Measurements from ENCODE around the gene PTPRR. TPM values are rescaled to one million over a fixed set of nuclear protein-coding genes. Genes with fewer than 3 reads are reported as not detected.

Gene PTPRR
- total and polyA plus RNA-seq, 2 of the 4 experiments (the other 2 are of a cell fraction) = 0.18 to 0.21 TPM

DNA sequence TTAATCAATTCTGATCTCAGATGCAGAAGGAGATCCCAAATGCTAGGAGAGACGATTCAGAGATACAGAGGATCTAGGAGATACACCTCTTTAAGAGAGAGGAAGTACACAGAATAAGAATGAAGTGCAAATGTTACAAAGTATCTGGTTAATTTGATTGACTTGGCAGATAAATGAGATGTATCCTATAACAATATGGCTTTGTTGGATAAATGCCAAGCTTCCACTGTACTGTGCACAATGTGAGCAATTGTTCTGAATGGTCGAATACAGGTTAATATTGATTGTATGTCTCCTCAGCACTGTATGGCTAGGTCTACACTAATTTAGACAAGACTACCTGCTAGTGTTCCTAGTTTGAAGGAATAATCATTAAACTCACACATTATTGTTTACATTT is 163.7 kb downstream of the PTPRR start:
- no peak overlapping the region for H2BK20ac ChIP-seq (ENCODE audit: low read depth, low read length)
- no peaks in the 10 kb centered on the region for H3K9me1 ChIP-seq (ENCODE audit: insufficient read depth, low read length)
- intact Hi-C loops (cut with micrococcal nuclease) = no loop called here
- TF ChIP-seq POLR2A (IDR thresholded peaks at IDR 0.05; ENCODE audit: low read depth, low read length) (no peak), CEBPB (IDR thresholded peaks at IDR 0.05; ENCODE audit: low read depth, low read length) (no peak), RAD21 (IDR thresholded peaks at IDR 0.05; ENCODE audit: low read length) (no peak), SMC3 (IDR thresholded peaks at IDR 0.05; ENCODE audit: low read depth, low read length) (no peak), MAZ (IDR thresholded peaks at IDR 0.05; ENCODE audit: borderline replicate concordance, low read depth, low read length) (no peak), RCOR1 (IDR thresholded peaks at IDR 0.05; ENCODE audit: insufficient replicate concordance, low read length) (no peak), NFE2L2 (IDR thresholded peaks at IDR 0.05; ENCODE audit: low read depth, low read length) (no peak), BHLHE40 (IDR thresholded peaks at IDR 0.05; ENCODE audit: low read depth, low read length) (no peak), MXI1 (IDR thresholded peaks at IDR 0.05; ENCODE audit: borderline replicate concordance, low read depth, low read length) (no peak), CHD1 (IDR thresholded peaks at IDR 0.05; ENCODE audit: low read depth, low read length) (no peak)
- TF ChIP-seq, protein P1, sequence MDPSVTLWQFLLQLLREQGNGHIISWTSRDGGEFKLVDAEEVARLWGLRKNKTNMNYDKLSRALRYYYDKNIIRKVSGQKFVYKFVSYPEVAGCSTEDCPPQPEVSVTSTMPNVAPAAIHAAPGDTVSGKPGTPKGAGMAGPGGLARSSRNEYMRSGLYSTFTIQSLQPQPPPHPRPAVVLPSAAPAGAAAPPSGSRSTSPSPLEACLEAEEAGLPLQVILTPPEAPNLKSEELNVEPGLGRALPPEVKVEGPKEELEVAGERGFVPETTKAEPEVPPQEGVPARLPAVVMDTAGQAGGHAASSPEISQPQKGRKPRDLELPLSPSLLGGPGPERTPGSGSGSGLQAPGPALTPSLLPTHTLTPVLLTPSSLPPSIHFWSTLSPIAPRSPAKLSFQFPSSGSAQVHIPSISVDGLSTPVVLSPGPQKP (IDR thresholded peaks at IDR 0.05; ENCODE audit: borderline replicate concordance, low read depth, low read length) = no peak
- TF ChIP-seq, protein P2, sequence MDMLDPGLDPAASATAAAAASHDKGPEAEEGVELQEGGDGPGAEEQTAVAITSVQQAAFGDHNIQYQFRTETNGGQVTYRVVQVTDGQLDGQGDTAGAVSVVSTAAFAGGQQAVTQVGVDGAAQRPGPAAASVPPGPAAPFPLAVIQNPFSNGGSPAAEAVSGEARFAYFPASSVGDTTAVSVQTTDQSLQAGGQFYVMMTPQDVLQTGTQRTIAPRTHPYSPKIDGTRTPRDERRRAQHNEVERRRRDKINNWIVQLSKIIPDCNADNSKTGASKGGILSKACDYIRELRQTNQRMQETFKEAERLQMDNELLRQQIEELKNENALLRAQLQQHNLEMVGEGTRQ (IDR thresholded peaks at IDR 0.05; ENCODE audit: low read depth, low read length) = no peak
- TF ChIP-seq, protein P3, sequence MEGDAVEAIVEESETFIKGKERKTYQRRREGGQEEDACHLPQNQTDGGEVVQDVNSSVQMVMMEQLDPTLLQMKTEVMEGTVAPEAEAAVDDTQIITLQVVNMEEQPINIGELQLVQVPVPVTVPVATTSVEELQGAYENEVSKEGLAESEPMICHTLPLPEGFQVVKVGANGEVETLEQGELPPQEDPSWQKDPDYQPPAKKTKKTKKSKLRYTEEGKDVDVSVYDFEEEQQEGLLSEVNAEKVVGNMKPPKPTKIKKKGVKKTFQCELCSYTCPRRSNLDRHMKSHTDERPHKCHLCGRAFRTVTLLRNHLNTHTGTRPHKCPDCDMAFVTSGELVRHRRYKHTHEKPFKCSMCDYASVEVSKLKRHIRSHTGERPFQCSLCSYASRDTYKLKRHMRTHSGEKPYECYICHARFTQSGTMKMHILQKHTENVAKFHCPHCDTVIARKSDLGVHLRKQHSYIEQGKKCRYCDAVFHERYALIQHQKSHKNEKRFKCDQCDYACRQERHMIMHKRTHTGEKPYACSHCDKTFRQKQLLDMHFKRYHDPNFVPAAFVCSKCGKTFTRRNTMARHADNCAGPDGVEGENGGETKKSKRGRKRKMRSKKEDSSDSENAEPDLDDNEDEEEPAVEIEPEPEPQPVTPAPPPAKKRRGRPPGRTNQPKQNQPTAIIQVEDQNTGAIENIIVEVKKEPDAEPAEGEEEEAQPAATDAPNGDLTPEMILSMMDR (conservative IDR thresholded peaks at IDR 0.05; ENCODE audit: low read depth, low read length) = no peak
- H3K23ac ChIP-seq (ENCODE audit: low read depth, low read length) = no peak overlapping the region
- H2BK15ac ChIP-seq (ENCODE audit: low read depth, low read length) = no peak overlapping the region
- no peak overlapping the region for H2AK5ac ChIP-seq (ENCODE audit: low read depth, low read length)
- WGBS, 2 experiments (ENCODE audit: extremely low coverage in 2 of 2, insufficient read length in 1 of 2) = no CpG with 5 or more reads among the region's 2 CpGs
- H4K8ac ChIP-seq (ENCODE audit: low read depth in 2 of 2, low read length in 2 of 2) = no peak overlapping the region
- H2BK120ac ChIP-seq (ENCODE audit: low read depth, low read length) = no peak overlapping the region
- BruUV-seq (replicated peaks) = no TSS peak
- DNase-seq (no peak), ATAC-seq (ENCODE audit: low read depth) (no peak)
- no peak overlapping the region for H2AFZ ChIP-seq (replicated peaks; ENCODE audit: low read length, poor library complexity)
- in situ Hi-C loops (cut with MboI; ENCODE audit: low sequenced_read_pairs) = no loop called here
- H2AK9ac ChIP-seq (replicated peaks; ENCODE audit: low read depth, low read length, poor library complexity) = no peak overlapping the region
- H3K36me3 ChIP-seq (ENCODE audit: control insufficient read depth, insufficient read depth, low read length) = no peaks in the 10 kb centered on the region
- H3K79me1 ChIP-seq (ENCODE audit: low read depth in 1 of 2, low read length in 2 of 2) = no peaks in the 10 kb centered on the region
- H3K9ac ChIP-seq (ENCODE audit: low read depth, low read length) = no peak overlapping the region
- no peak overlapping the region for H3K56ac ChIP-seq (ENCODE audit: extremely low read depth, insufficient read depth, low read length)
- CTCF ChIA-PET = interaction anchor here (0.8 kb wide), 1 partner anchor 11 kb away, joined by 4 read pairs; no protein-coding TSS in a partner anchor
- H3K9me3 ChIP-seq (ENCODE audit: control insufficient read depth, insufficient read depth, low read length) = no peaks in the 10 kb centered on the region
- H4K91ac ChIP-seq (ENCODE audit: insufficient read depth, low read depth, low read length) = no peak overlapping the region
- dilution Hi-C loops (cut with HindIII; ENCODE audit: low sequenced_read_pairs, unreplicated experiment) = no loop called here
- no peak overlapping the region for H3K14ac ChIP-seq (replicated peaks; ENCODE audit: low read depth, low read length)
- H3K4ac ChIP-seq (ENCODE audit: low read depth, low read length) = no peak overlapping the region
- no peaks in the 10 kb centered on the region; the same call in 1 of the 2 replicates for H3K27me3 ChIP-seq (ENCODE audit: control insufficient read depth, insufficient read depth, low read length)
- no peak overlapping the region for H3K4me3 ChIP-seq (ENCODE audit: insufficient read depth, low read depth, low read length)
- no peak overlapping the region for H2BK5ac ChIP-seq (ENCODE audit: low read depth, low read length, poor library complexity, severe bottlenecking)
- no peaks in the 10 kb centered on the region for H3K4me1 ChIP-seq (ENCODE audit: control insufficient read depth, insufficient read depth, low read length)
- POLR2A ChIA-PET (ENCODE audit: unreplicated experiment) = no interaction called here
- H3K27ac ChIP-seq (ENCODE audit: insufficient read depth, low read length) = no peak overlapping the region
- H4K5ac ChIP-seq (ENCODE audit: low read depth, low read length) = no peak overlapping the region
- H4K20me1 ChIP-seq (ENCODE audit: insufficient read depth, low read length) = no peaks in the 10 kb centered on the region
- H3K4me2 ChIP-seq (ENCODE audit: low read depth, low read length) = no peak overlapping the region
- no peak overlapping the region for H3K18ac ChIP-seq (ENCODE audit: low read depth, low read length)

Data from IMR-90 (cell line).